ENCODE results near the gene DNAJA2. TPM values are rescaled to one million over a fixed set of nuclear protein-coding genes. Genes with fewer than 3 reads are reported as not detected.

DNAJA2 gene
- total RNA-seq (2022; extraction: Qiagen RNA extraction), result 69.7 to 75.5 TPM (median 73.4 TPM) in 5 replicates

DNA sequence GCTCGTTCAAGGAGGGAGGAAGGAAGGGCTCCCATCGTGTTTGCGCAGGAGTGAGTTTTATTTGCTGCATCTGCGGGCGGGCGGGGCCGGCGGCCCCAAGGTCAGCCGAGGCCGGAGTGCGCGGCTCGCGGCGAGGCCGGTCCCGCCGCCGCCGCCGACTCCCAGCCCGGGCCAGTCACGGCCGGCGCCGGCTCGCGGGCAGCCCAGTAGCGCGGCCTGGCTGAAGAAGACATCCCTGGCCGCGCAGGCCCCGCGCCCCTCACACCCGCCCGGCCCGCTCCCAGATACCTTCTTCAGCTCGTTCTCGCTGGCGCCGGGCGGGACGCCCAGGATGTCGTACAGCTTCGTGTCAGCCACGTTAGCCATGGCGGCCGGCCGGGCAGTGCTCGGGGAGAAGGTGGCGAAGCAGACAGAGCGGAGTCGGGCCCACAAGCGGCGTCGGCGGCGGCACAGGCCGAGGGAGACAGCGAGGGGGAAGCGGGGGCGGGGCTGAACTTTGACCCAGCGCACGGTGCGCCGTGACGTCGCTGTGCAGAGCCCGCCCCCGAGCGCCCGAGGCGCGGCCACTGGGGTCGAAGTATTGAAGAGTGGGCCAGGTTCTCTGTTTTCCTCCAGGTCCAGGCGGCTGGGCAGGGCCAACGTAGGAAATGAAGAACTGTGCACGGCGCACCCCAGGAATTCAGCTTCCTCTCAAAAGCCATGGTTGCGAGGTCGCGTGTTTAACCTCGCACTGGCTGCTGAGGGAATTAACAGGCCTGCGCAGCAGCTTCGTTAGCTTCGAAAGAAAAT lies at the start of gene DNAJA2:
Gene DNAJA2, minus strand, starts transcription at position 468 of the 789 bp plus-strand sequence. Its CDS starts 102 bp downstream, at position 366.

Other genes with a start within 250 kb of the DNAJA2 start
- gene MYLK3, start 225.3 kb downstream of the DNAJA2 start, total RNA-seq (2022; extraction: Qiagen RNA extraction), result 0.02 to 0.09 TPM (median 0.03 TPM) in 4 of 5 replicates, not detected in the other
- 5.3 to 7.9 TPM (median 6.6 TPM) in 5 replicates for gene C16orf87, start 142.5 kb downstream of the DNAJA2 start, total RNA-seq (2022; extraction: Qiagen RNA extraction)
- 7.9 to 15.1 TPM (median 14.8 TPM) in 5 replicates for gene GPT2, start 89.3 kb downstream of the DNAJA2 start, total RNA-seq (2022; extraction: Qiagen RNA extraction)
- 81.4 to 101 TPM (median 93.8 TPM) in 5 replicates for gene NETO2, start 170.3 kb upstream of the DNAJA2 start, total RNA-seq (2022; extraction: Qiagen RNA extraction)

All from A549 treated with dexamethasone at 1 μM for 4 hours (cell line).